Activated CD4-positive, alpha-beta T cell treated with anti-CD3 and anti-CD28 coated beads for 1 hour (primary cell): ENCODE measurements around the gene CEP112.
A peak's percentile ranks its signal among the peaks of the same experiment; 100 is the strongest.

Experiments used
- DNase-seq: peaks from one replicate; pipeline ENCODE4 v3.0.0-alpha.2; 2020

Gene CEP112

GRCh38 chr17:66191593-66192377 is at the start of gene CEP112:
TSS of gene CEP112 (minus strand) at chr17:66192133.
- peak; percentile 81 for DNase-seq

GRCh38 chr17:66240630-66241029 is 48.7 kb upstream of the CEP112 start:
- no peak for DNase-seq

GRCh38 chr17:66240013-66240412 is 48.1 kb upstream of the CEP112 start:
- DNase-seq, result no peak

- DNase-seq, result no peak
Measured at GRCh38 chr17:66235377-66235994, 43.6 kb upstream of the CEP112 start.

GRCh38 chr17:66234611-66235010 is 42.7 kb upstream of the CEP112 start:
- no peak for DNase-seq

GRCh38 chr17:66233023-66233753 is 41.3 kb upstream of the CEP112 start:
- DNase-seq, result no peak

- no peak for DNase-seq
Measured at GRCh38 chr17:66230922-66231591, 39.1 kb upstream of the CEP112 start.

- DNase-seq, result no peak
Measured at GRCh38 chr17:66229783-66230538, 38.0 kb upstream of the CEP112 start.

- DNase-seq, result no peak
Measured at GRCh38 chr17:66228887-66229782, 37.2 kb upstream of the CEP112 start, which contains the start of gene APOH. TSS of gene APOH (minus strand) at chr17:66229415. CDS start at chr17:66229379, 36 bp downstream.

GRCh38 chr17:66227212-66228045 is 35.5 kb upstream of the CEP112 start:
- no peak for DNase-seq

- DNase-seq, result no peak
Measured at GRCh38 chr17:66222798-66223350, 30.9 kb upstream of the CEP112 start.

GRCh38 chr17:66221755-66222530 is 30.0 kb upstream of the CEP112 start:
- no peak for DNase-seq

GRCh38 chr17:66221343-66221742 is 29.4 kb upstream of the CEP112 start:
- DNase-seq, result no peak

GRCh38 chr17:66220079-66220835 is 28.3 kb upstream of the CEP112 start:
- DNase-seq, result no peak

- no peak for DNase-seq
Measured at GRCh38 chr17:66215529-66215911, 23.6 kb upstream of the CEP112 start.

GRCh38 chr17:66214884-66215528 is 23.1 kb upstream of the CEP112 start:
- DNase-seq, result no peak

- DNase-seq, result no peak
Measured at GRCh38 chr17:66211047-66211810, 19.3 kb upstream of the CEP112 start.
